GM18507 (cell line): ENCODE measurements around the gene RALGPS1.

ENCODE experiments used
- DNase-seq: peaks from one replicate; pipeline ENCODE4 v3.0.0; 2011; ENCODE audit warnings: low read depth; ENCODE audit not compliant: insufficient read length; ENCODE audit errors: extremely low spot score
- FAIRE-seq: peaks from 2 replicates; lab custom pipeline; 2011; peaks lifted over from hg19 to GRCh38; lab: Jason Lieb, UNC

Gene RALGPS1

GRCh38 chr9:127122176-127123063 lies 207.8 kb downstream of the RALGPS1 start, which contains the start of gene ANGPTL2:
Gene ANGPTL2 (minus strand): TSS chr9:127122635. CDS start chr9:127108731, 13,904 bp downstream.
- FAIRE-seq (no peak), DNase-seq (no peak)

GRCh38 chr9:127123064-127123890 lies 208.7 kb downstream of the RALGPS1 start:
- DNase-seq, result no peak
- no peak for FAIRE-seq

DNA sequence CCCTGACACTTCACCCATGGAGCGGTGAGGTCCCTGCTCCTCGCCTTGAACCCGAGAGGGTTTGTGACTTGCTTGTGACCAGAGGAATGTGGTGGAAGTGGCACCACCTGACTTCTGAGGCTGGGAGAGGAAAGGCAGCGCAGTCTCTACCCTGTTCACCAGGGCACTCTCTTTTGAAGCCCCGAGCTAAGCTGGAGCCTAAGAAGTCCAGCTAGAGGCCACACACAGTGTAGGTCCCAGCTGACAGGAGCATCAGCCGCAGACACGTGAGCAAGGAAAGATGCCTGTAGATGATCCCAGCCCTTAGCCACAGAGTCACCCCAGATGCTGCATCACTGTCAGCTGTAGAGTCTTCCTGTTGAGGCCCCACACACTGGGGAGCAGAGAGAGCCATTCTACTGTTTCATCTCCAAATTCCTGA lies 209.5 kb downstream of the RALGPS1 start:
- FAIRE-seq (no peak), DNase-seq (no peak)

- no peak for FAIRE-seq
- DNase-seq, result no peak
Observed at GRCh38 chr9:127124792-127125191, 210.2 kb downstream of the RALGPS1 start.

DNA sequence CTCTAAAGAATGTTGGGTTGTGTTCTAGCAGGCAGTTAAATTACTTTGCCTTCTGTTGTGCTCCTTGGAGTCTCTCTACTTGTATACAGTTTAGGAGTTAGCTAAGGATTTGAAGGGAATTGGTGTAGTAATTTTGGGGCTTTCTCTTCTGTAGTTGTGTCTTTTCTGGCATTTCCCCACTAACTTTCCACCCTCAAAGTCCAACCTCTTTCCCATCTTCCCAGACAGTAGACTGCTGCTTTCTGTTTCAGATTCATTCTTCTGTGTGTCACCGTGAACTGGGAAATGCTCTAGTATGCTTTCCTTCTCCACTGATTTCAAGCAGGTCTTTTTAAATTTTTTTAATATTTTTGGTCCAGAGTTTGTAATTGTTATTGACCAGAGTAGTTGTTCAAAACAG lies 212.4 kb downstream of the RALGPS1 start:
- DNase-seq, result no peak
- FAIRE-seq, result no peak

- DNase-seq (no peak), FAIRE-seq (no peak)
Observed at GRCh38 chr9:127128341-127129072, 213.9 kb downstream of the RALGPS1 start.

GRCh38 chr9:127129073-127129717 lies 214.6 kb downstream of the RALGPS1 start:
- no peak for DNase-seq
- no peak for FAIRE-seq

- FAIRE-seq (no peak), DNase-seq (no peak)
Observed at GRCh38 chr9:127129718-127130085, 215.1 kb downstream of the RALGPS1 start.

DNA sequence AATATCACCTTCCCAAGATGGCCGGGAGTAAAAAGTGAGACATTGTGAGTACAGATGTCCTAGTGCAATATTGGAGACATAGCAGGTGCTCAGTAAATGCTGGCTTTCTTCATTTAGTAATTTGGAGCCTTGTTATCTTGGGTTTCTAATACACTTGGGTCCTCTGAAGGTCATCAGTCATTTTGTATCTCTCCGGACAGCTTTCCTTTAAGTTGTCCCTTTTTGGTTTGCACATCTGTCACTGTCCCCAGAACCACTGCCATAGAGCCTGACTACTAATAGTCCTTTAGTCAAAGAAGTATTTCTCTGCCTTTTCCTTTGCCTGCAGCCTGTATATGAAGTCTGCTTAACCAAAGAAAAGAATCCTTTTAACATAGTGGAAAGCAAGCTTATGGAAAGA lies 215.7 kb downstream of the RALGPS1 start:
- DNase-seq, result no peak
- no peak for FAIRE-seq

GRCh38 chr9:127130661-127131538 lies 216.3 kb downstream of the RALGPS1 start:
- DNase-seq, result no peak
- no peak for FAIRE-seq

DNA sequence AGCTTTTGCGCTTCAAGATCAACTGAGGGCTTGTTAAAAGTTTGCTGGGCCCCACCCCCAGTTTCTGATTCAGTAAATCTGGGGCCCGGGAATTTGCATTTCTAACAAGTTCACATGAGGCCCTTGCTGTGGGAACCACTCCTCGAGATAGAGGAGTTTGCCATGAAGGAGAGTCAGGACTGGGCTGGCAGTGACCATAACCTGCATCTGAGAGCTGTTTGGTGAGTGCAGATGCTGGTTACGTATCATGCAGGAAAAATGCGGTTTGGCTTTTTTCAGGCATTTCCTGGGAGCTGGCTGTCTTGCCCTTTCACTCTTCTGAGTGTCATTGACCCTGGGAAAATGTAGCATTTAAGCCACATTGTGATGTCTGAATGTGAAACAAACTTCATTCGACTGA lies 217.3 kb downstream of the RALGPS1 start:
- FAIRE-seq (no peak), DNase-seq (no peak)

DNA sequence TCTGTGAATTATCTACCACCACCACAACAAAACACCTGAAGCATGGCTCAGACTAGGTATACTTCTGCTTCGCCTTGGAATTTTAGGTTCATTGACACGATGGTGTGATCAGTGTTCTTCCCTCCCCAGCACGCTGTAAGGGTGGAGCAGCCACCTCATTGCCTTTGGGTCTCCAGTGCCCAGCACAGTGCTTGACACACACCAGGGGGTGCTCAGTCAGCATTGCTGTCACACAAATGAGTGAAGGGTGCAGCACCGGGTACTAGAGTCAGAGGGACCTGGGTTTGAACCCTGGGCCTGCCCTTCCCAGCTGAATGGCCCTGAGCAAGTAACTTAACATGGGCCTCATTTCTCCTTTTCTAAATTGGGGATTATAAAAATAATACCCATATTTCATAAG lies 217.8 kb downstream of the RALGPS1 start:
- FAIRE-seq (no peak), DNase-seq (no peak)

DNA sequence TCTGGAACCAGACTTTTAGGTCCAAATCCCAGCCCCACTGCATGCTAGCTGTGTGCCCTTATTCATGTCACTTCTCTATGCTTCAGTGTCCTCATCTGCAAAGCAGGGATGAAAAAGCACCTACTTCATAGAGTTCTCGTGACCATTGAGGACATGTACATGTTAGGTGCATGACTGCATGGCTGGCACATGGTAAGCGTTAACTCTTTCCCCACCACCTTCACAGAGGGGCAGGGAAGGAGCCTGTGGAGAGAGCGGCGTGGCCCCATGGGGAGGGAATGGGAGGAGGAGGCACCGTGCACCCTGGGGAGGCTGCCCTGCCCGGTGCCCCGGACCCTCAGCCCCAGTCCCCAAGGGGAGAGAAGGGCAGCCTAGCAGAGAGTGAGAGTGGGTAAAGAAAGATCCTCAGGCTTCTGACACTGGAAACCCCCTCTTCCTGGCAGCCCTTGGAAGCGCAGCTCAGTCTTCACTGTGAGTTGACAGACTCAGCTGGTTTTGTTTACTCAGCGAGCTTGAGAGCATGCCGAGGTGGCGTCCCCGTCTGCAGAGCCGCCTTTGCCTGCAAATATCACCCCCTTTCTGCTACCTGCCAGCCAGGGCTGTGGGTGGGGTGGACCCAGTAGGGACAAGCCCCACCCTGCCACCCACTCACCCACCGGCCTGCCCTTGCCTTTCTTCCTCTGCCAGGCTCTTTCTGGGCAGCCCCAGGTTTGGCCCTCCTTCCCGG lies 218.5 kb downstream of the RALGPS1 start:
- no peak for FAIRE-seq
- no peak for DNase-seq

GRCh38 chr9:127133739-127134167 lies 219.2 kb downstream of the RALGPS1 start:
- DNase-seq (no peak), FAIRE-seq (no peak)

GRCh38 chr9:127135056-127135745 lies 220.6 kb downstream of the RALGPS1 start:
- no peak for FAIRE-seq
- DNase-seq, result no peak

DNA sequence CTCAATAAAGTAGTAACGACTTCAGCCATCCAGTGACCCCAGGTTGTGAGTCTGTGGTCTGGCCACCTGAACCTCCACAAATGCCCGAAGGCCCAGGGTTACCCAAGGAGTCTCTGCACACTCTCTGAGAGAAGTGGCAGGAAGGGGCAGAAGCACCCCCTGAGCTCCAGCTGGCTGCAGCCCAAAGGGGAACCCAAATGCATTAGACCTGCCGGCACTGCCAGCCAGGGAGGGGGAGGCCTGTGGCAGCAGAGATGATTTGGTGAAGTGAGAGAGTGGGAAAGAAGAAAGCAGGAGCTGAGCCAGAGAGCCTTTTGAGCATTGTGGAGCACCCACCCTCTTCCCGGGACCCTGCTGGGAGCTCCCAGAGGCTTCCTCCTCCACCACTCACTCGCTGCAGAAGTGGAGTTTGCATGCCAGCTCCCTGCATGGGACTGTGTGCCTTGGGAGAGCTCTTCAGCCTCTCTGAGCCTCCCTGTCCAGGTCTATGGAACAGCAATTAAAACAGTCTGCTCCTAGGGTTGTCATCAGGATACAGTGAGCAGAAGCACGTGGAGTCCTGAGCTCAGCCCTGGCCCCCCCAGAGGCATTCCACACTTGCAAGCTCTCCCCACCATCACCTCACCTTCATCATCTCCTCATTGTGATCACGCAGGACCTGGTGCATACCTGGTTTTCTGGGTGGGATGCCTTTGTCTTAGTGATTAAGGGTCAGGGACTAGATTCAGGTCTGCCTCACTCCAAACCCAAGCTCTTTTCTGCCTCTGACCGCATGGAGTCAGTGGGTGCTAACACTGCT lies 221.7 kb downstream of the RALGPS1 start:
- FAIRE-seq (no peak), DNase-seq (no peak)
